ENCODE data around the gene LPGAT1.
"Not testable (repeated sequence)": the region's sequence is repeated elsewhere in the genome, so short reads cannot be mapped to it uniquely, and the experiment has no call there.

The LPGAT1 gene

GRCh38 chr1:211695135-211695816, 135.3 kb downstream of the LPGAT1 start:
- Histone ChIP-seq H3K9ac (ENCODE audit: insufficient read length) (no peak overlapping the region), H3K9me3 (ENCODE audit: low read depth, low read length) (no peaks in the 10 kb centered on the region), H3K36me3 (ENCODE audit: insufficient read depth, low read length) (no peaks in the 10 kb centered on the region), H3K4me3 (no peak overlapping the region), H3K27ac (no peak overlapping the region)
- no peak for DNase-seq (ENCODE audit: low read depth, low spot score)
- TF ChIP-seq POLR2AphosphoS5 (IDR thresholded peaks at IDR 0.05; ENCODE audit: borderline replicate concordance, low read depth, low read length) (no peak), EZH2 (IDR thresholded peaks at IDR 0.05) (no peak), FOXP2 (optimal IDR thresholded peaks at IDR 0.05; ENCODE audit: control extremely low read depth, extremely low read length, insufficient read depth) (no peak)

GRCh38 chr1:211693911-211694310, 136.7 kb downstream of the LPGAT1 start:
- H3K27ac ChIP-seq; DNase-seq (ENCODE audit: low read depth, low spot score); H3K4me3 ChIP-seq; H3K36me3 ChIP-seq (ENCODE audit: insufficient read depth, low read length); H3K9me3 ChIP-seq (ENCODE audit: low read depth, low read length); H3K9ac ChIP-seq (ENCODE audit: insufficient read length): not testable (repeated sequence)
